ENCODE measurements around the gene SLC6A8.
"Not testable (repeated sequence)": the region's sequence is repeated elsewhere in the genome, so short reads cannot be mapped to it uniquely, and the experiment has no call there.

Gene SLC6A8

GRCh38 chrX:153685156-153685536 is 2.6 kb upstream of the SLC6A8 start:
- Histone ChIP-seq H3K9ac (ENCODE audit: low read length) (no peak overlapping the region), H3K36me3 (ENCODE audit: control insufficient read depth, insufficient read depth, low read length) (no peaks in the 10 kb centered on the region), H3K9me3 (ENCODE audit: control insufficient read depth, low read length) (no peaks in the 10 kb centered on the region), H3K27me3 (ENCODE audit: control insufficient read depth, insufficient read depth, low read length) (no peaks in the 10 kb centered on the region), H3K4me1 (ENCODE audit: control insufficient read depth, insufficient read depth, low read length) (peaks cover 14% of the 10 kb centered on the region), H3K4me3 (ENCODE audit: low read length) (no peak overlapping the region)

GRCh38 chrX:153685751-153686696 is 1.7 kb upstream of the SLC6A8 start:
- H3K27me3 ChIP-seq (ENCODE audit: control insufficient read depth, insufficient read depth, low read length): no peaks in the 10 kb centered on the region
- no peaks in the 10 kb centered on the region for H3K36me3 ChIP-seq (ENCODE audit: control insufficient read depth, insufficient read depth, low read length)
- no peaks in the 10 kb centered on the region for H3K9me3 ChIP-seq (ENCODE audit: control insufficient read depth, low read length)
- H3K4me3 ChIP-seq (ENCODE audit: low read length): no peak overlapping the region
- peaks cover 14% of the 10 kb centered on the region for H3K4me1 ChIP-seq (ENCODE audit: control insufficient read depth, insufficient read depth, low read length)
- H3K9ac ChIP-seq (ENCODE audit: low read length): no peak overlapping the region

DNA sequence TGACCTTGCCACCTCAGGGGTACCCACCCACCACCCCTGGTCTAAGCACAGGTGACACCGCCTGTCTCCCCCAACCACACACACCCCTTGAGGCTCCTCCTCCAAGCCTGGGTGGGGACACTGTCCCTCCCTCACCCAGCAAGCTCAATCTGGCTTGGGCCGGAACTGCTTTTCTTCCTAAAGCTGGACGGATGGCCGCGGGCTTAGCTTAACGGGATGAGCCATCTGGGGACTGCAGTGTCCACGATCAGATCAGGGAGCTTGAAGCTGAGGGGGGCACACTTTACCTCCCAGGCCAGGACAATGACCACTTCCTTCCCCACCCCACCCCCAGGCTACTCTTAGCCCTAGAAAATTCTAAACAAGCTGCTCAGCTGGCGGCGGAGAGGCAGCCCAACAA is 1.0 kb upstream of the SLC6A8 start:
- no peaks in the 10 kb centered on the region for H3K36me3 ChIP-seq (ENCODE audit: control insufficient read depth, insufficient read depth, low read length)
- H3K27me3 ChIP-seq (ENCODE audit: control insufficient read depth, insufficient read depth, low read length): no peaks in the 10 kb centered on the region
- H3K9ac ChIP-seq (ENCODE audit: low read length): no peak overlapping the region
- H3K9me3 ChIP-seq (ENCODE audit: control insufficient read depth, low read length): no peaks in the 10 kb centered on the region
- H3K4me3 ChIP-seq (ENCODE audit: low read length): no peak overlapping the region
- peaks cover 14% of the 10 kb centered on the region for H3K4me1 ChIP-seq (ENCODE audit: control insufficient read depth, insufficient read depth, low read length)

DNA sequence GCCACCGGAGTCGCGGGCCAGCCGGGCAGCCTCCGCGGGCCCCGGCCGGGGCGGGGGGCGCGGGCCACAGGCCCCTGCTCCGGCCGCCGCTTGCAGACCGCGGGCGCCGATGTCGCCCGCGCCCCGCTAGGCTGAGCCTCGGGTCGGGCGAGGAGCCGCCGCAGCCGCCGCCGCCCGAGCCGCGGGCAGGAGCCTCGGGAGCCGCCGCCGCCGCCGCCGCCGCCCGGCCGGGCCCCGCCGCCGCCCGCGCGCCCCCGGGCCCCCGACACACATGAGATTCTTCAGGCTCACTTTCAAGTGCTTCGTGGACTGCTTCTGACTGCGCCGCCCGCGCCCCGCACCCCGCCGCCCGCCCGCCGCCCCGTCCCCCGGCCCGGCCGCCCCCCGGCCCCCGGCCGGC is 345 bp downstream of the SLC6A8 start:
- Histone ChIP-seq H3K4me1 (ENCODE audit: control insufficient read depth, insufficient read depth, low read length) (peaks cover 14% of the 10 kb centered on the region), H3K9ac (ENCODE audit: low read length) (no peak overlapping the region), H3K4me3 (ENCODE audit: low read length) (no peak overlapping the region)

DNA sequence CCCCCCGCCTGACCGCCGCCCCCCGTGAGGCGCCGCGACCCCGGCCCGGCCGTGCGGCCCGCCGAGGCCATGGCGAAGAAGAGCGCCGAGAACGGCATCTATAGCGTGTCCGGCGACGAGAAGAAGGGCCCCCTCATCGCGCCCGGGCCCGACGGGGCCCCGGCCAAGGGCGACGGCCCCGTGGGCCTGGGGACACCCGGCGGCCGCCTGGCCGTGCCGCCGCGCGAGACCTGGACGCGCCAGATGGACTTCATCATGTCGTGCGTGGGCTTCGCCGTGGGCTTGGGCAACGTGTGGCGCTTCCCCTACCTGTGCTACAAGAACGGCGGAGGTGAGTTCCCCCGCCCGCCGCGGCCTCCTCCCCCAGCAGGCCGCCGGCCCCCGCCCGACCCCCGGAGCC is 780 bp downstream of the SLC6A8 start:
- no peaks in the 10 kb centered on the region for H3K36me3 ChIP-seq (ENCODE audit: control insufficient read depth, insufficient read depth, low read length)

More for the DNA sequence above, 345 bp downstream of the SLC6A8 start:
- Histone ChIP-seq H3K36me3 (ENCODE audit: control insufficient read depth, insufficient read depth, low read length) (no peaks in the 10 kb centered on the region), H3K27me3 (ENCODE audit: control insufficient read depth, insufficient read depth, low read length) (no peaks in the 10 kb centered on the region), H3K9me3 (ENCODE audit: control insufficient read depth, low read length) (no peaks in the 10 kb centered on the region)

DNA sequence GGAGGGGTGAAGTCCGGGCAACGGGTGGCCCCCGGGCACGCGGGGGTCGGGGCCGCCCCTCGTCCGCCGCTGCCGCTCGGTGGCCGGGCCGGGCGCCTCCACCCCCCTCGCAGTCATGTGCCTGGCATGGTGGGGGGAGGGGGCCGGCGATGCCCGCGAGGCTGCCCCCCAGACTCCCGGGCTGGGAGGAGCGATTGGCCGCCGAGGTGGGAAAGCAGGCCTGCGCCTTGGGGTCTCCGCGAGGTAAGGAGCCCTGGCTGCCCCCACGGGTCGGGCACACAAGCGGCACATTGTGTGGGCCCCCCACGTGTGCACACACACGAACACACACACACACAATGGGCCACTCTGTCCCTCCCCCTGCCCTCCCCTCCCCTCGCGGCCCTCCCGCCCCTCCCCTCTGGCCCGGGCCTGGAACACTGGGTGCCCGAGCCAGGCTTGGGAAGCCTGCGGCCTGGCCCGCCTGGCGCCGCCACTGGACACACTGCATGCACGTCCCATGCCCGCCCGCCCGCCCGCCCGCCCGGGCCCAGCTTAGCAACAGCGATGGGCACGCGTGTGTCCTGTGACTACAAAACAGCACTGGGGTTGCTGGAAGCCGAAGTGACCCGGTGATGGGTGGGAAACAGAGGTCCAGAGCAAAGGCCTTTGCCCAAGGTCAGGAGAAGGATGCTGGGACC is 1.3 kb downstream of the SLC6A8 start:
- Histone ChIP-seq H3K9ac (ENCODE audit: low read length) (no peak overlapping the region), H3K4me1 (ENCODE audit: control insufficient read depth, insufficient read depth, low read length) (peaks cover 14% of the 10 kb centered on the region), H3K36me3 (ENCODE audit: control insufficient read depth, insufficient read depth, low read length) (no peaks in the 10 kb centered on the region), H3K9me3 (ENCODE audit: control insufficient read depth, low read length) (no peaks in the 10 kb centered on the region), H3K4me3 (ENCODE audit: low read length) (no peak overlapping the region), H3K27me3 (ENCODE audit: control insufficient read depth, insufficient read depth, low read length) (no peaks in the 10 kb centered on the region)

More for the DNA sequence above, 780 bp downstream of the SLC6A8 start:
- H3K4me1 ChIP-seq (ENCODE audit: control insufficient read depth, insufficient read depth, low read length): peaks cover 14% of the 10 kb centered on the region
- no peaks in the 10 kb centered on the region for H3K9me3 ChIP-seq (ENCODE audit: control insufficient read depth, low read length)
- no peak overlapping the region for H3K4me3 ChIP-seq (ENCODE audit: low read length)
- no peak overlapping the region for H3K9ac ChIP-seq (ENCODE audit: low read length)
- no peaks in the 10 kb centered on the region for H3K27me3 ChIP-seq (ENCODE audit: control insufficient read depth, insufficient read depth, low read length)

GRCh38 chrX:153689654-153690465 is 2.1 kb downstream of the SLC6A8 start:
- H3K9me3 ChIP-seq (ENCODE audit: control insufficient read depth, low read length): no peaks in the 10 kb centered on the region
- no peak overlapping the region for H3K9ac ChIP-seq (ENCODE audit: low read length)
- peaks cover 14% of the 10 kb centered on the region for H3K4me1 ChIP-seq (ENCODE audit: control insufficient read depth, insufficient read depth, low read length)
- no peaks in the 10 kb centered on the region for H3K36me3 ChIP-seq (ENCODE audit: control insufficient read depth, insufficient read depth, low read length)
- no peak overlapping the region for H3K4me3 ChIP-seq (ENCODE audit: low read length)
- no peaks in the 10 kb centered on the region for H3K27me3 ChIP-seq (ENCODE audit: control insufficient read depth, insufficient read depth, low read length)

DNA sequence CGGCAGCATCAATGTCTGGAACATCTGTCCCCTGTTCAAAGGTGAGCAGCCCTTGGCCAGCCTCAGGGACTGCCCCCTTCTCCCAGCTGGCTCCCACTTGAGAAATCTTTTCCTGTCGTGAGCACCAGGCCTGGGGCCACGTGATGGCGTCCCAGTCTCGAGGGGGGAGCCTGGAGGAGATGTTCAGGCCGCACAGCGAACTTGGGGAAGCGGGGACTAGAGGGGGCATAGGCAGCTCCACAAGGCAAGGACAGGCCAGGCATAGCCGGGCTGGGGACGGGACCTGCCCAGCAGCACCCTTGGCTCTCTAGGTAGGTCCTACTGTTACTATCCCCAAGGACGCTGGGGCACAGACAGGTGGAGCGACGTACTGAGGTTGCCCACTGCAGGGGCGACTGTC is 2.7 kb downstream of the SLC6A8 start:
- no peak overlapping the region for H3K9ac ChIP-seq (ENCODE audit: low read length)
- H3K4me1 ChIP-seq (ENCODE audit: control insufficient read depth, insufficient read depth, low read length): peaks cover 14% of the 10 kb centered on the region
- no peaks in the 10 kb centered on the region for H3K27me3 ChIP-seq (ENCODE audit: control insufficient read depth, insufficient read depth, low read length)
- no peaks in the 10 kb centered on the region for H3K36me3 ChIP-seq (ENCODE audit: control insufficient read depth, insufficient read depth, low read length)
- H3K4me3 ChIP-seq (ENCODE audit: low read length): no peak overlapping the region
- H3K9me3 ChIP-seq (ENCODE audit: control insufficient read depth, low read length): no peaks in the 10 kb centered on the region

DNA sequence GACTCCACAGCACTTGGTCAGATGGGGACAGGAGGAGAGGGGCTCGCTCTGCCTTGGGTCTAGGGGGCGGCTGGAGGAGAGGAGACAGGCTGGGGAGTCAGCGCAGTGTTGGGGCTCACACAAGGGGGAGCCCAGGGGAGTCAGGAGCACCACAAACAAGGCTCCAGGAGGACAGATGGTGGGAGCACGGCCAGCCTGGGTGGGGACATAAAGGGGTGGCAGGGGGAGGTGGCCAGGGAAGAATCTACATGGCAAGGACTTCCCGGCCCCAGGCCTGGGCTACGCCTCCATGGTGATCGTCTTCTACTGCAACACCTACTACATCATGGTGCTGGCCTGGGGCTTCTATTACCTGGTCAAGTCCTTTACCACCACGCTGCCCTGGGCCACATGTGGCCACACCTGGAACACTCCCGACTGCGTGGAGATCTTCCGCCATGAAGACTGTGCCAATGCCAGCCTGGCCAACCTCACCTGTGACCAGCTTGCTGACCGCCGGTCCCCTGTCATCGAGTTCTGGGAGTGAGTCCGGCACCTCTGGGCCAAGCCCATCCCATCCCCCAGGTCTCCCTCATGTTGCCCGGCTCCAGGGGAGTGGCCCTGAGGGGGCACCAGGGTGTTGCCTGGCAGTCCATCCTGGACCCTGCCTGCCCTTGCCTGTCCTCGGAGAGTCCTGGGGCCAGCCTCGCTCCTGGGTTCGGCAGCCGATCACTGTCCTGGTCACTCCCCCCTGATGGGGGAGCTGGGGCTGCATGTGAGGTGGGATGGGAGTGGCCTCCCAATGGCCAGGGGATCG is 3.5 kb downstream of the SLC6A8 start:
- not testable (repeated sequence) for H3K4me3 ChIP-seq (ENCODE audit: low read length); H3K9ac ChIP-seq (ENCODE audit: low read length); H3K36me3 ChIP-seq (ENCODE audit: control insufficient read depth, insufficient read depth, low read length); H3K9me3 ChIP-seq (ENCODE audit: control insufficient read depth, low read length); H3K27me3 ChIP-seq (ENCODE audit: control insufficient read depth, insufficient read depth, low read length)
- H3K4me1 ChIP-seq (ENCODE audit: control insufficient read depth, insufficient read depth, low read length): peaks cover 13% of the 10 kb centered on the region

GRCh38 chrX:153692003-153692402 is 4.3 kb downstream of the SLC6A8 start:
- H3K4me1 ChIP-seq (ENCODE audit: control insufficient read depth, insufficient read depth, low read length): peaks cover 7% of the 10 kb centered on the region
- H3K27me3 ChIP-seq (ENCODE audit: control insufficient read depth, insufficient read depth, low read length): no peaks in the 10 kb centered on the region
- H3K9me3 ChIP-seq (ENCODE audit: control insufficient read depth, low read length): no peaks in the 10 kb centered on the region
- H3K4me3 ChIP-seq (ENCODE audit: low read length): no peak overlapping the region
- H3K36me3 ChIP-seq (ENCODE audit: control insufficient read depth, insufficient read depth, low read length): no peaks in the 10 kb centered on the region
- no peak overlapping the region for H3K9ac ChIP-seq (ENCODE audit: low read length)

DNA sequence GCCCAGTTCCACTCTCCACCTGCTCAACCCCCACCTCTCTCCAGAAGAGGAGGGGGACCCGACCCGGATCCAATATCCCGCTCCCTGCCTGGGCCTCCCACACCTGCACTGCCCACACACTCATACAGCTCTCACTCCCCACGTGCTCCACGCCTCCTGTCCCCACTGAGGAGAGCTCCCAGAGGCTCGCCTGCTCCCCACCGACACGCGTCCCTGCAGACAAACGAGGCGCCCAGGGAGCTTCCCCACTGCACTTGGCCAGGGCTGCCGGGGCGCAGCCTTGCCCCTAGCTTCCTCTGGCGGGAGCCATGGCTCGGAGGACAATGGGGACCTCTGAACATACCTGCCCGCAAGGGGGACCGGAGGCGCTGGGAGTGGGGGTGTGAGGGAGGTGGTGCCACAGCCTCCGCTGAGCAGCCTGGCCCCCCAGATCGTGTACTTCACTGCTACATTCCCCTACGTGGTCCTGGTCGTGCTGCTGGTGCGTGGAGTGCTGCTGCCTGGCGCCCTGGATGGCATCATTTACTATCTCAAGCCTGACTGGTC is 5.0 kb downstream of the SLC6A8 start:
- no peak overlapping the region for H3K9ac ChIP-seq (ENCODE audit: low read length)
- no peaks in the 10 kb centered on the region for H3K9me3 ChIP-seq (ENCODE audit: control insufficient read depth, low read length)
- no peak overlapping the region for H3K4me3 ChIP-seq (ENCODE audit: low read length)
- peaks cover 7% of the 10 kb centered on the region for H3K4me1 ChIP-seq (ENCODE audit: control insufficient read depth, insufficient read depth, low read length)
- H3K36me3 ChIP-seq (ENCODE audit: control insufficient read depth, insufficient read depth, low read length): no peaks in the 10 kb centered on the region
- no peaks in the 10 kb centered on the region for H3K27me3 ChIP-seq (ENCODE audit: control insufficient read depth, insufficient read depth, low read length)

Data from mucosa of stomach (tissue), 1 donor.